HG03064 (cell line): ENCODE results near the gene NEK2.
"Not testable (repeated sequence)": the region's sequence is repeated elsewhere in the genome, so short reads cannot be mapped to it uniquely, and the experiment has no call there.

Experiments
- ATAC-seq: cut with Tn5 transposase; IDR thresholded peaks from one replicate; pipeline ENCODE4 v1.9.1; 2021; ENCODE audit warnings: low read depth; ENCODE audit not compliant: unreplicated experiment

NEK2 gene

GRCh38 chr1:211652371-211652770, 23.1 kb downstream of the NEK2 start:
- no peak for ATAC-seq

- no peak for ATAC-seq
These were observed 24.5 kb downstream of the NEK2 start for GRCh38 chr1:211650904-211651303.

GRCh38 chr1:211648980-211649934, 26.2 kb downstream of the NEK2 start:
- ATAC-seq = no peak

DNA sequence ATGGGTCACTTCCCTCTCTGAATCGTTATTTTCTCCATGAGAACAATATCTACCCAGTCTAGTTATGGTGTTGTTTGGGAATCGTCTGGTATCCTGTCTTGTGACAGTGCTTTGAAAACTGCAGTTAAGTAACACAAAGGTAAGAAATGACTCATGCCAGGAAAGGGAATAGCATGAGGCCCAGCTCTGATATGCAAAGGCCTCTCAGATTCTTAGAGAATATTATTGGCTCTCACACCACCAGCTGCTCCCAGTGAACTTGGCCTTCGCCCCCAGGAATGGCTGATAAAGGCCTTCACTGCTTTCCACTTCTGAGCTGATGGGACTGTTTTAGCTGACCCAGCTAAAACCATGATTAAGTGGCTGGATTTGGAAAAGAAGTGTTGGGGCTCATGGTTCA, 27.1 kb downstream of the NEK2 start:
- no peak for ATAC-seq

DNA sequence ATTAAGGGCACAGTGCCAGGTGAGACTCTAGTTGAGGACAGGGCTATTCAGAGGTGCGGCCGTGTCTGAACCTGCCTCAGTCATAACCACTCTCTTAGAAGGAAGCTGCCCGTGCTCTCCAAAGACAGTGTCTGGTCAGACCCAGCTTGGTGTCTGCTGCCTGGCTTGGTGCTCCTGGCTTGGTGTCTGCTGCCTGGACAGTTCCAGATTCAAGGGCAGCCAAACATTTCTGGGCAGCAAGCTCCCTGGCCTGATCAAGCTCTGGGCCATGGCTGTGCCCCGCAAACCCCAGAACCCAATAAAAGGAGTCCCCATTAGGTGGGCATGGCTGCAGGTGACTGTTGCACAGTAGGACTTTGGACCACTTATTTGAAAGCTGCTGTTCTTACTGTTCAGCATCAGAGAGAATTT, 27.7 kb downstream of the NEK2 start:
- no peak for ATAC-seq

DNA sequence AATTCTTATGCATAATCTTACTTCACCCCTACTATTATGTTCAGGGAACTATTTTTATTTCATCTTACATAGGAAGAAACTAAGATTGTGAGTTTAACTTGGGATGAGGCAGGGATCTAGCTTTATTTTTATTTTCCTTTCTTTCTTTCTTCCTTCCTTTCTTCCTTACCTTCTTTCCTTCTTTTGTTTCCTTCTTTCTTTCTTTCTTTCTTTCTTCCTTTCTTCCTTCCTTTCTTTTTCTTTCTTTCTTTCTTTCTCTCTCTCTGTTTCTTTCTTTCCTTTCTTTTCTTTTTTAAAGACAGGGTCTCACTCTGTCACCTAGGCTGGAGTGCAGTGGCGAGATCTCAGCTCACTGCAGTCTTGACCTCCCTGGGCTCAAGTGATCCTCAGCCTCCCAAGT, 28.9 kb downstream of the NEK2 start:
- no peak for ATAC-seq

- ATAC-seq = not testable (repeated sequence)
These were observed 29.8 kb downstream of the NEK2 start for GRCh38 chr1:211645601-211646000.

DNA sequence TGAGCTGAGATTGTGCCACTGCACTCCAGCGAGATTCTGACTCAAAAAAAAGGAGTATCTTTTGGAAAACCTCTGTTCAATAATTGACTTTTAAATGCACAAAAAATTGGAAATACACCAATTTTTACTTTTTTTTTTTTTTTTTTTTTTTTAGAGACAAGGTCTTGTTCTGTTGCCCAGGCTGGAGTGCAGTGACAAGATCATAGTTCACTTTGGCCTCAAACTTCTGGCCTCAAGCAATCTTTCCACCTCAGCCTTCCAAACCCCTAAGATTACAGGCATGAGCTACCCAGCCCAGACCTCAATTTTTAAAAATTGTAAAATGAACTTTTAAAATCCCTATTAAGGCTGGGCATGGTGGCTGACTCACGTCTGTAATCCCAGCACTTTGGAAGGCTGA, 30.8 kb downstream of the NEK2 start:
- no peak for ATAC-seq

- ATAC-seq = no peak
These were observed 31.9 kb downstream of the NEK2 start for GRCh38 chr1:211643324-211644212.

- no peak for ATAC-seq
These were observed 32.6 kb downstream of the NEK2 start for GRCh38 chr1:211642870-211643269.

GRCh38 chr1:211641942-211642341, 33.5 kb downstream of the NEK2 start:
- no peak for ATAC-seq

- no peak for ATAC-seq
These were observed 34.2 kb downstream of the NEK2 start for GRCh38 chr1:211641044-211641800.

DNA sequence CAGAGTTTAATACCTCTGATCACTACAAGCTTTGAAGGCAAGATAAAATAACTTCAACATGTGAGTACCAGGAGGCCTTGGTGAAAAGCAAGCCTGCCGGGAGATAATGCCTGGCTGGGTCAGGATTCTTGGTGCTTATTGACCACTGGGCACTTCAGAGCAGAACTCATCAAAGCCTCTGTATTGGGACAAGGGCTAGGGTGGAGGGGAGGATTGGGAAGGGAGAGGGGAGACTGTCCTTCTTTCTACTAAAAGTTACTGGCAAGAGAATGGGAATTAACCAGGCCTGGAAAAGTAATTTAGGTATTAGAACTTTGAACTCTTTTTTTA, 35.2 kb downstream of the NEK2 start:
- ATAC-seq = no peak

DNA sequence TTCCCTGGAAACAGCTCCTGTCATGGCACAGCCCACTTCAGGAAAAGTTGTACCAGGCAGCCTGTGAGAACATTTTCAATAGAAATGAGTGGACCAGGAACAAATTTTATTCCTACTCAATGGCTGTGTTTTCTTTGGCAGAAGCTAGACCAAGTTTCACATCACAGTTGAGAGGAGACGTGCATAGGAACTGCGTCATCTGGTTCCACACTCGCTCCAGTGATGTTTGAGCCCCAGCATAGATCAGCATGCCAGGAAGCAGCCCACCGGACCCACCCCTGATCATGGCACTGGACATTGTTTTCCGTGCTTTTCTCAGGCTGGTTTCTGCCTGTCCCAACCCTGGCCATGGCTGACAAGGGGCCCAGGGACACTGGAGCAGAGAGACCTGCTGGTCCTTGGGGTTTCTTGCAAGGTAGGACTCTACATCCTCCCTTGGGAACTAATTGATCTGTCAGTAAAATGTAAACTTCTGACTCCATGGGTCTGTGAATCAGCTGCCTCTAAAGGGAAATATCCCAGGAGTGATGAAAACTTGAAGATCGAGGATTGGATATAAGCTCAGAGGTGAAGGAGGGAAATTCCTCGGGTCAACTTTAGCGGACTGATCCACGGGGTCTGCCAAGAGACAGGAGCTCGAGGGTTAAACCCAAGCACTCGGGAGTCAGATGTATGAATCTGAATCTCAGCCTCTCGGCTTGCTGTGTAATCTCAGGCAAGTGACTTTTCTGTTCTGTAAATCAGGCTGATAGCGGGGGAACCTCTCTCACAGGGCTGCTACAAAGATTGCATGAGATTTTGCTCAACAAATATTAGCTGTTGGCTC, 35.7 kb downstream of the NEK2 start:
- ATAC-seq = no peak

DNA sequence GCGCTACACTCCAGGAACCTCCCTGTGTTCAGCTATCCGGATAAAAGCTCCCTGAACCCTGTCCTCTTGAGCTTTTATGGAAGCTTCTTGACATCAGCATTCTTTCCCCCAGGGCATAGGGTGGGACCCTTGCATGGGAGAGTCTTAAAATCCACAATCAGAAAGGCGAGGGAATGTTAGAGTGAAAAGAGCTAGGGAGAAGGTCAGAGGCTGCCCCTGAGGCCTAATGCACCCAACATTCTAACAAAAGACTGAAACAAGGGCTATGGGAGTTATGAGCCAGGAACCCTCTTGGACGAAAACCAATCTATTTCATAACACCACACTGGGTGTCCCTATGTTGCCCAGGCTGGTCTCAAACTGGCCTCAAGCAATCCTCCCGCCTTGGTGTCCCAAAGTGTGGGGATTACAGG, 36.7 kb downstream of the NEK2 start:
- no peak for ATAC-seq

GRCh38 chr1:211638246-211638645, 37.2 kb downstream of the NEK2 start:
- ATAC-seq = no peak

GRCh38 chr1:211637066-211637465, 38.4 kb downstream of the NEK2 start:
- no peak for ATAC-seq

DNA sequence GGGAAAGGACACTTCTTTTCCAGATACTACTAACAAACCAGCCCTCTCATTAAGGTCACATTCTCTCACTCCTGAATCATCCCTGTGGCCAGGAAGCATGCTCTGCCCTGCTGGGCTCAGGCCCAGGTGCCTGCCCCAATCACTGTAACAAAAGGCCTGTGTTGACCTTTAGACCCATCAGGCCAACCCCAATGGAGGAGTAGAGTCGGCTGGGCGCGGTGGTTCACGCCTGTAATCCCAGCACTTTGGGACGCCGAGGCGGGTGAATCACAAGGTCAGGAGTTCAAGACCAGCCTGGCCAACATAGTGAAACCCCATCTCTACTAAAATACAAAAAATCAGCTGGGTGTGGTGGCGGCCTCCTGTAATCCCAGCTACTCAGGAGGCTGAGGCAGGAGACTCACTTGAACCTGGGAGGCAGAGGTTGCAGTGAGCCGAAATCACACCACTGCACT, 38.8 kb downstream of the NEK2 start:
- not testable (repeated sequence) for ATAC-seq

DNA sequence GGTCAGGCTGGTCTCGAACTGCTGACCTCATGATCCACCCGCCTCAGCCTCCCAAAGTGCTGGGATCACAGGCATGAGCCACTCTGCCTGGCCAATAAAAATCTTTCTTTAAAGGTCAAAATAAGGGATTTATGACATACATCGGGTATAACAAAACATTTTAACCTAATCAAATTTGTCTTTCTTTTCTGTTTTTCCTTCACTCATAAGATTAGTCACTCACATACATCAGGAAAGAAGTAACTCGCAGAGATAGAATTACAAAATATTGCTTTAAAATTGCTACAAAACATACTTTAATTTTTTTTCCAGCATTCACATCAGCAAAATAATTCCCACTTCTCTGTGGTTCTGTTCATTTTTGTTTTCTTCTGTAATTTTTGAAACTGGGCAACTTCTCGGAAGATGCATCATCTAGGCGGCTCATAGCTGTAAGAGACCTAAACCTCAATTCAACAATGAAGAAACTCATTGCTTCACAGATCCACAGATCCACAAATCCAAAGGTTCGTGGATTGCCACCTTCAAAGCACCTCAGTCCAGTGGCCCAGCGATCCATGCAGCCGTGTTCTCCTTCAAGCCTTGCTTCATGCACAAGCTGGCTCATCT, 39.7 kb downstream of the NEK2 start:
- no peak for ATAC-seq
